Activated naive CD4-positive, alpha-beta T cell treated with anti-CD3 and anti-CD28 coated beads, Interleukin-2, amount 50 U/mL, for 24 hours (primary cell): ENCODE results near the gene ATP8B3.

Experiments used
- H3K27ac Mint-ChIP-seq: one replicate; pipeline ENCODE4 v1.8.0; 2021; ENCODE audit warnings: mild to moderate bottlenecking, mixed read lengths
- H3K27me3 Mint-ChIP-seq: one replicate; pipeline ENCODE4 v1.8.0; 2021; ENCODE audit warnings: mixed read lengths
- H3K36me3 Mint-ChIP-seq: one replicate; pipeline ENCODE4 v1.8.0; 2021; ENCODE audit warnings: mixed read lengths
- H3K4me1 Mint-ChIP-seq: one replicate; pipeline ENCODE4 v1.8.0; 2021; ENCODE audit warnings: mixed read lengths
- H3K4me3 Mint-ChIP-seq: one replicate; pipeline ENCODE4 v1.8.0; 2021; ENCODE audit warnings: mild to moderate bottlenecking, mixed read lengths
- H3K9me3 Mint-ChIP-seq: one replicate; pipeline ENCODE4 v1.8.0; 2021; ENCODE audit warnings: mixed read lengths

ATP8B3 gene

DNA sequence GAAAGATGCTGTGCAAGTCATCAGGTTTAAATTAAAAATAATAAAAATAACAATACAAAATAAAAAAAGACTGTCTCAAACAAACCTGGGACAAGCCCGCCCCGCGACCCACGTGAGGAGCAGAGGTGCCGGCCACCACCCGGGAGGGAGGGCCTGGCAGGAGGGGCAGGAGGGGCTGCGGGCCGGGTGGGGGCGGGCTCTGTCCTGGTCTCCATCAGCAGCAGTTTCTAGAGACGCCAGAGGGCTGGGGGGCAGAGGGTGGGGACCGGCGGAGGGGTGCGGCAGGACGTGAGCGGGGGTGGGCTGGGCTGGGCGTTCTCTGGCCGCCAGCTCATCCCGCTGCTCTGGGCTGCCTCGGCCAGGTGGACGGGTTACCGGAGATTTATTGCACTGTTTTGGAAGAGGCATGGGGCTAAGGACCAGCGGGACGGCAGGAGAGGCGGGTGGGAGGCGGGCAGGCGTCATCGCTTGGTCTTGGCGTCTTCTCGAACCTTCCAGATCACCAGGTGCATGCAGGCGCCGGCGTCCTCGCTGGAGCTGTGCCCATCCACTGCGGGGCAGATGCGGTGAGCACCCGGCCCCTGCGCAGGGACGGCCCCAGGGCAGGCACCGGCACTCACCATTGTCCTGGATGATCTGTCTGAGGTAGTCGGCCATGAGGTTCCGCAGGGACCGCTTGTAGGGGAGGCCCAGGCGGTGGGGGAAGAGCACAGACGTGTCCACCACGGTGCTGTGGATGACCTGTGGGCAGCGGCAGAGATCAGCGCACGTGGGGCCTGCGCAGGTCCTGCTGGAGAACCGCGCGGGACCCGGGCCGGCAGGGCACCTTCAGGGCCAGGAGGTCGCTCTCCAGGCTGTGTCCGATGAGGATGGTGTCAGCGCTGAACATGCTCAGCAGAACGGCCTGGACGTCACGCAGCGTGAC, 3.8 kb upstream of the ATP8B3 start:
- H3K4me1 Mint-ChIP-seq: peaks cover 14% of the 10 kb centered on the region
- peaks cover 2% of the 10 kb centered on the region for H3K36me3 Mint-ChIP-seq
- no peaks in the 10 kb centered on the region for H3K27me3 Mint-ChIP-seq
- H3K9me3 Mint-ChIP-seq: no peaks in the 10 kb centered on the region
- H3K27ac Mint-ChIP-seq: no peak overlapping the region
- no peak overlapping the region for H3K4me3 Mint-ChIP-seq

DNA sequence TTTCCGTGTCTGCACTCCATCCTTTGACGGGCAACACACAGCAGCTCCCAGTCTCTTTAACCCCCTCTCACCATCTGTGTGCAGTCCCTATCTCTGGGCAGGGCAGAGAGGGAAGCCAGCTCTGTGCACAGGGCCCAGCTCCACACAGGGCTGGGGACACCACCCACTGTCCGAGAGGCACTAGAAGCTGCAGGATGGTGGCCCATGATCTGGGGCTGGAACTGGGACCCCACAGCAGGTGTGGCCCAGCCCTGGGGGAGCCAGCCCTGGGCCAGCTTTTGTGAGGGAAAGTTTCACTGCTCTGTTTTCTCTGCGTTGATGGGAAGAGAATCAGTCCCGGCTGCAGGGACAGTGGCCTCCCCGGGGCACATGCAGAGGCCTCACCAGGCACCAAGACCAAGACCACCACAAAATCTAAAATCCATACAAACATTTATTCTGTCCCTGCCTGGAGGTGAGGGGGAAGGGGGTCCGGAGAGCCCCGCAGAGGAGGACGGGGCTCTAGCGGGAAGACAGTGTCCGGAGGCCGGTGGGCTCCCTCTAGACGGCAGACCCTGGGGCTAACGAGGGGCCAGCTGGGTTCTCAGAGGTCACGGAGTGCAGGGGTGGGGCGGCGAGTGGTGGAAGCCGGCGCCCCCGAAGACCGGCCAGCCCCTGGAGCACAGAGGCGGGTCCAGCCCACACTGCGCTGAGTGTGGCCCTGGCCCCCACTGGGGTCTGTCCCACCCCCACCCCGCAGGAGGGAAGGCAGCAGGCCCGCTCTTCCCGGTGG, 2.9 kb upstream of the ATP8B3 start:
- no peak overlapping the region for H3K27ac Mint-ChIP-seq
- no peak overlapping the region for H3K4me3 Mint-ChIP-seq
- H3K27me3 Mint-ChIP-seq: no peaks in the 10 kb centered on the region
- H3K36me3 Mint-ChIP-seq: no peaks in the 10 kb centered on the region
- peaks cover 14% of the 10 kb centered on the region for H3K4me1 Mint-ChIP-seq
- H3K9me3 Mint-ChIP-seq: no peaks in the 10 kb centered on the region

DNA sequence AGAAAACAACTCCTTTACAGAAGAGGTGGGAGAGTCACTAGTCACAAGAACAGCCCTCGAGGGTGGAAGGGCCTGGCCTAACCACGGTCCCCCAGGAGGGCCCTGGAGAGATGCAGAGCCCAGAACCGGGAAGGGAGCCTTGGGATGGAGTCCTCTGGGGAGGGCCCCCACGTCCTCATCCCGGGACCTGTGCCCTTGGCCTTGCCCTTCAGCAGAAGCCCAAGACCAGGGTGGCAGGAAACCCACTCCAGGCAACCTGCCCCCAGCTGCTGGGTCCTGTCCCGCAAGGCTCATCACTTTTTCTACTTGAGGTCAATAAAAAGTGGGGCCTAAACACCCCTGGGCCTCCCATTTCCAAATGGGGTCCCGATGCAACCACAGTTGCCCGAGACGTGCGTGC, 2.3 kb upstream of the ATP8B3 start:
- Mint-ChIP-seq H3K27me3 (no peaks in the 10 kb centered on the region), H3K36me3 (no peaks in the 10 kb centered on the region), H3K4me3 (no peak overlapping the region), H3K27ac (no peak overlapping the region), H3K9me3 (no peaks in the 10 kb centered on the region), H3K4me1 (peaks cover 14% of the 10 kb centered on the region)

DNA sequence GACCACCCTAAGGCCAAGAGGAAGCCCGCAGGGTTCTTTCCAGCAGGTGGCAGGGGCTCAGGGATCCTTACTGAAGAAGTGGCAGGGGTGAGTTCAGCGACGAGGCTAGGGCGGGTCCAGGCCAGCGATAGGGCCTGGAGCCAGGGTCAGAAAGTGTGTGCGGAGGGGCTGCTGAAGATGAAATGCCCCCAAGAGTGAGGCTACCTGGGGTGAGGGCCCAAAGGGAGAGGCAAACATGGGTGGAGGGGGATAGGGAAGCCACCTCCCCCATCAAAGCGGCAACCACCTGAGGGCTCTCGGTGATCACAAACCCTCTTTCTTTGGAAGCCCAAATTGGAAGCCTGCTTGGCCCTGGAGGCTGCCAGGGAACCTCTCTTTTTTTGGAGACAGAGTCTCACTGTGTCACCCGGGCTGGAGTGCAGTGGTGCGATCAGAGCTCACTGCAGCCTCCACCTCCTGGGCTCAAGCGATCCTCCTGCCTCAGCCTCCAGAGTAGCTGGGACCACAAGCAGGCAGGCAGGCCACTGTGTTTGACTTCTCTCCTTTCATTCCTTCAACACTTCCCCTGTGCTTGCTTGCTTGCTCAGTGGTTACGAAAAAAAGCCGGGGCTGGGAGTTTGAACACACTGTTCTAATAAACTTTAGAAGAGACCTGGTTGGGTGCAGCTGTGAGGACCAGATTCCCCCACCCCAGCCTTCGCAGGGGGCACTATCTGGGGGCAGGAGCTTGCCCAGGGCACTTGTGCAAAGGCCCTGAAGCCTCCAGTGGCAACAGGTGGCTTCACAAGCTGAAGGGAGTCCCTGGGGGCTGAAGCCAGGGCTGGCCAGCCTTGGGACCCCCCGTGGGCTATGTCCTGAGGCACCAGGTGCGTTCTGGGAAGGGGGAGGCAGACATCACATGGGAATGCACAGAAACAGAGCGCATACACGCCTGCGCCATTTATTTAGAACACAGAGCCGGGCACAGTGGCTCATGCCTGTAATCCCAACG, 1.4 kb upstream of the ATP8B3 start:
- Mint-ChIP-seq H3K4me1 (peaks cover 14% of the 10 kb centered on the region), H3K27ac (no peak overlapping the region), H3K4me3 (peak overlapping the region; percentile 93), H3K36me3 (no peaks in the 10 kb centered on the region), H3K9me3 (no peaks in the 10 kb centered on the region), H3K27me3 (no peaks in the 10 kb centered on the region)

DNA sequence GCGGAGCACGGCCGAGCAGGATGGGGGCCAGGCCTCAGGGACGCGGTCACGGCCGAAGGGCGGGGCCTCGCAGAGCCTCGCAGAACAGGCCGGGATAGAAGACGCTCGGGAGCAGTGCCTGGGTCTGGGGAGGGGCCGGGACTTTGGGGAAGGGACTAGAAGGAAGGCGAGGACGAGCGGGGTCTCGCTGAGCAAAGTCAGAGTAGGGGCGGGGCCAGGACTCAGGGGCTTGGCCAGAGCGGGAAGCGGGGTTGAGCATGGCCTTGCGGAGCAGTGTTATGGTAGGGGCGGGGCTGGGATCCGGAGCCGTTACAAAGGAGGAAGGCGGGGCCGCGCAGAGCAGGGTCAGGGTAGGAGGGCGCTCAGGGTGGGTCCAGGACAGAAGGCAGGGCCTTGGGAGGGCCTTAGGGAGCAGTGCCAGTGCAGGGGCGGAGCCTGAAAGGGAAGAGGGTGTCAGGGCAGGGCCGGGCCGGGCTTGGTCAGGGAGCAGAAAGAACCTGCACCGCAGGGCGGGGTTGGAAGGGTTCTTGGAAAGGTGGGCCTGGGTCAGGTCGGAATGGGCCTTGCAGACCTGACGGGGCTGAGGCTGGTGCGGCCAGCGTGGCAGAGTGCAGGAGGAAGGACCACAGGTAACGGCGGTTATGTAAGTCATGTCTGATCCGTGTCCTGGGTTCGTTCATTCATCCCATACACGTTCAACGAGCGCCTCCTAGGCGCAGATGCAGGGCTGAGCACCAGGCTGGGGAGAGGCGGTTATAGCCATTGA, 533 bp upstream of the ATP8B3 start:
- Mint-ChIP-seq H3K4me3 (peak overlapping the region; percentile 93), H3K36me3 (no peaks in the 10 kb centered on the region), H3K27me3 (no peaks in the 10 kb centered on the region), H3K4me1 (peaks cover 14% of the 10 kb centered on the region), H3K27ac (peak overlapping the region; percentile 59), H3K9me3 (no peaks in the 10 kb centered on the region)

DNA sequence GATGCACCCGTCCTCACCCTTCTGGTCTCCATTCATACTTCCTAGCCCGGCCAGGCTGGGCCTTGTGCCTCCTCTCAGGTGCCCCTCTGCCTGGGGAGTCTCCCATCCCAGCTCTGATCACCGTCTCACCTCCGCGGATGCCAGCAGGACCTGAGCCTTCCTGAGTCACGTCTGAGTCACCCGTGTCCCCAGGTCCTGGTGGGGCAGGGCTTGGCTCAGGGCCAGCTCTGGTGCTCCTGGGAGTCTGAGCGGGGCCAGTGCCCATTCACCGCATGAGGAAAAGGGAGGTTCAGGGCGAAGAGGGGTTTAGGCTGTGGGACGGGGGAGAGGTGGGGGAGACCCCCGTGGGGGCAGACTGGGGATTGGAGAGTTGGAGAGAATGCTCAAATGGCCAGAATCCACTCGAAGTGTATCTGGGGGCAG, 593 bp downstream of the ATP8B3 start:
- H3K36me3 Mint-ChIP-seq: no peaks in the 10 kb centered on the region
- H3K27ac Mint-ChIP-seq: peak overlapping the region; percentile 77
- H3K4me3 Mint-ChIP-seq: peak overlapping the region; percentile 73
- peaks cover 14% of the 10 kb centered on the region for H3K4me1 Mint-ChIP-seq
- H3K9me3 Mint-ChIP-seq: no peaks in the 10 kb centered on the region
- H3K27me3 Mint-ChIP-seq: no peaks in the 10 kb centered on the region

DNA sequence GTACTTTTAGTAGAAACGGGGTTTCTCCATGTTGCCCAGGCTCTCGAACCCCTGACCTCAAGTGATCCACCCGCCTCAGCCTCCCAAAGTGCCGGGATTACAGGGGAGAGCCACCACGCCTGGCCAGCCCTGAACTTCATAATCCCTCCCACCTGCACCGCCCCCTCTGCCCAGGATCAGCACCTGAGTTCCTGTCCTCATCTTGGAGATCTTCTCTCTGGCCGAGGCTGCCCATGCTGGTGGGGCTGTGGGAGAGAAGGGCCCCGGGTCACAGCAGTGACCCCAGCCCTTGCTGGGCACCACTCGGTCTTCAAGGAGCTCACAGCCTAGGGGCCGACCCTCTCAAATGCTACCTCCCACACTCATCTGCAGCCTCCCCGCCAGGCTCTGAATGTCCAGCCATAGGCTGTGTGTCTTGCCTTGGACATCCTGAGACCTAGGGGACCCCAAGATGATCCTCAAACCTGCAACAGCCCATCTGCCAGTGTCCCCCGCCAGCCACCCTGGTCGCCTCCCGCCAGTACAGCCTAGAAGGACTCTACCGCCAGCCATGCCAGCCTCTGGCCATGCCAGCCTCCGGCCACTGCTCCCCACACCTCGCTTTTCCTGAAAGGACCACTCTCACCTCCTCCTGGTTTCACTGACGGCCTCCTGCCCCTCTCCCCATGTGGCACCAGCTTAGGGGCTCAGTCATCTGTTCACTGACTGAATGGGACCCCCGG, 1.5 kb downstream of the ATP8B3 start:
- H3K27ac Mint-ChIP-seq: no peak overlapping the region
- no peaks in the 10 kb centered on the region for H3K9me3 Mint-ChIP-seq
- H3K4me3 Mint-ChIP-seq: peak overlapping the region; percentile 11
- peaks cover 14% of the 10 kb centered on the region for H3K4me1 Mint-ChIP-seq
- H3K36me3 Mint-ChIP-seq: no peaks in the 10 kb centered on the region
- no peaks in the 10 kb centered on the region for H3K27me3 Mint-ChIP-seq

DNA sequence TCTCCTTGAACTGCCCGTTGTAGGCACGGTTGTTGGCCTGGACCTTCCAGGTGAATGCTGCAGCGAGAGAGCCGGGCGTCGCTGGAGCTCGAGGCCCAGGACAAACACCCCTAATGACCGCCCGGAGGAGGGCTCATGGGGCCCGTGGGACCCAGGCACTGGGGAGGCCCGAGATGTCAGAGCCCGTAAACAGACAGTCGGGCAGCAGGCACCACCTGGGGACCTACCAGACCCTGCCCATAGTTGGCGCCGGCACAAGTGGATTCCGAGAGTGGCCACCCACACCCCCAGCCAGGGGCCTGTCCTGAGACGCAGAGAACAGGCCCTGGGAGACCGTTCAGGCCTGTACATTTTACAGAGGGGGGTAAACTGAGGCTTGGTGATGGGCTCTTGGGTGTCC, 2.4 kb downstream of the ATP8B3 start:
- no peaks in the 10 kb centered on the region for H3K27me3 Mint-ChIP-seq
- H3K4me3 Mint-ChIP-seq: no peak overlapping the region
- peaks cover 14% of the 10 kb centered on the region for H3K4me1 Mint-ChIP-seq
- H3K36me3 Mint-ChIP-seq: no peaks in the 10 kb centered on the region
- no peak overlapping the region for H3K27ac Mint-ChIP-seq
- H3K9me3 Mint-ChIP-seq: no peaks in the 10 kb centered on the region

DNA sequence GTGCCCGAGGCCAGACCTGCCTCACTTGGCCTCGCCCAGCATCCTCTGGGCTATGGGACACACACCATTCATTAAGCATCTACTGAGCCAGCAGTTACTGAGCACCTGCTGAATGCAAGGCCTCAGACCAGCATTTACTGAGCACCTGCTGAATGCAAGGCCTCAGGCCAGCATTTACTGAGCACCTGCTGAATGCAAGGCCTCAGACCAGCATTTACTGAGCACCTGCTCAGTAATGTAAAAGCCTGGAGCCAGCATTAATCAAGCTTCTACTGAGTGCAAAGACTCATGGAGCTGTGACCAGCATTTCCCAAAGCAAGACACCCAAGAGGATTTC, 3.7 kb downstream of the ATP8B3 start:
- H3K27me3 Mint-ChIP-seq: no peaks in the 10 kb centered on the region
- no peak overlapping the region for H3K4me3 Mint-ChIP-seq
- H3K4me1 Mint-ChIP-seq: peaks cover 14% of the 10 kb centered on the region
- no peak overlapping the region for H3K27ac Mint-ChIP-seq
- no peaks in the 10 kb centered on the region for H3K36me3 Mint-ChIP-seq
- no peaks in the 10 kb centered on the region for H3K9me3 Mint-ChIP-seq

DNA sequence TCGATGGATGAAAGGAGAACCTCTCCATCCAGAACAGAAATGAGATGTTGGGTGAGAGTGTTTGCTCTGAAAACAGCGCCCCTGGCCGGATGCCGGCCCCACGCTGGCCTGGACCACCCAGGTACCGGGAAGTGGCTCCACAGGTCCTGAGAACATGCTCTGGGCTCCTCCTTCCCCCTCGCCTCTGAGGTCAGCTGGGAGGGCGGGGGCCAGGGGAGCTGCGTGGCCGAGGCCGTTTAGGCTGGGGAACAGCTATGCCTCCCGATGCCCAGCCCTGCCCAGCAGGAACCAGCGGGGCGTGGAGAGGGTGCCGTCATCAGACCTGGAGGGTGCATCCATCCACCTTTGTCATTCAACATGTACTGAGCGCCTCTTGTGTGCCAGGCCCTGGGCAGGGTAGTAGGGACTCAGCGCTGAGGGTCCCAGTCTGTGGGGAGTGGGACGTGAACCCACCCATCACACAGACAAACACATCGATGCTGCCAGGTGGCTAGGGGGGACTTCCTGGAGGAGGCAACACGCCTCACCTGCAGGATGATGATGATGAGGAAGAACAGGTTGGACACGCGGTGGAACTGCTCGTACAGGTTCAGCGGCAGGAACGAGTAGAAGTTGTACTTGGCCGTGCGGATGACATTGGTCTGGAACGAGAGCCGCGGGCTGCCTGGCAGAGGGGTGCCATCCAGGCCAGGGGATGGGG, 4.2 kb downstream of the ATP8B3 start:
- Mint-ChIP-seq H3K4me3 (no peak overlapping the region), H3K36me3 (no peaks in the 10 kb centered on the region), H3K27me3 (no peaks in the 10 kb centered on the region), H3K9me3 (no peaks in the 10 kb centered on the region), H3K4me1 (peaks cover 9% of the 10 kb centered on the region), H3K27ac (no peak overlapping the region)

DNA sequence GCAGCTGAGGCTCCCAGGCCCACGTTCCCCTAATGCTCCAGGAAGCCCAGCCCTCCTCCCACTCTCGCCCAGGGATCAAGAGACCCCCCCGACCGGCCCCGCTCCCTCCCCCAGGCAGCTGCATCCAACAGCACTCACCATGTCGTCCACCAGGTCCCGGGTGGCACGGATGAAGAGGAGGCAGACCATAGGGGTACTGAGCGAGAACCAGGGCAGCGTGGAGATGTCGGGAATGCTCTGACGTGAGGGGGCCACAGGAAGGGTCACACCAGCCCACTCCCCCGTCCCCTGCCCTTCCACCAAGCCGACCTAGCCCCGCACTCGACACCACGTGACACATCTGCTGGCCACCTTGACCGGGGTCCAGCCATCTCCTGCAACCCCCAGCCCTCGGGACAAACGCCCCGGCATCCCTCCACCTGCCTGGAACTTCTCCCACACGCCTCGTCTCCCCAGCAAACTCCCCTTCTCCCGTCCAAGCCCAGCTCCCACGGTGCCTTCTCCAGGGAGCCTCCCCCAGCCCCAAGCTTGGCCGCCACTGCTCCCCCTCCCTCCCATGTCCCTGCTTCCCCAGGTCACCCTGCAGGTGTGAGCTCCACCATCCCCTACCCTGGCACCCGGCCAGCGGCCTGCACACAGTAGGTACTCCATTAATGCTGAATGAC, 4.9 kb downstream of the ATP8B3 start:
- no peaks in the 10 kb centered on the region for H3K36me3 Mint-ChIP-seq
- H3K9me3 Mint-ChIP-seq: no peaks in the 10 kb centered on the region
- no peak overlapping the region for H3K4me3 Mint-ChIP-seq
- H3K4me1 Mint-ChIP-seq: peaks cover 4% of the 10 kb centered on the region
- H3K27ac Mint-ChIP-seq: no peak overlapping the region
- H3K27me3 Mint-ChIP-seq: no peaks in the 10 kb centered on the region

DNA sequence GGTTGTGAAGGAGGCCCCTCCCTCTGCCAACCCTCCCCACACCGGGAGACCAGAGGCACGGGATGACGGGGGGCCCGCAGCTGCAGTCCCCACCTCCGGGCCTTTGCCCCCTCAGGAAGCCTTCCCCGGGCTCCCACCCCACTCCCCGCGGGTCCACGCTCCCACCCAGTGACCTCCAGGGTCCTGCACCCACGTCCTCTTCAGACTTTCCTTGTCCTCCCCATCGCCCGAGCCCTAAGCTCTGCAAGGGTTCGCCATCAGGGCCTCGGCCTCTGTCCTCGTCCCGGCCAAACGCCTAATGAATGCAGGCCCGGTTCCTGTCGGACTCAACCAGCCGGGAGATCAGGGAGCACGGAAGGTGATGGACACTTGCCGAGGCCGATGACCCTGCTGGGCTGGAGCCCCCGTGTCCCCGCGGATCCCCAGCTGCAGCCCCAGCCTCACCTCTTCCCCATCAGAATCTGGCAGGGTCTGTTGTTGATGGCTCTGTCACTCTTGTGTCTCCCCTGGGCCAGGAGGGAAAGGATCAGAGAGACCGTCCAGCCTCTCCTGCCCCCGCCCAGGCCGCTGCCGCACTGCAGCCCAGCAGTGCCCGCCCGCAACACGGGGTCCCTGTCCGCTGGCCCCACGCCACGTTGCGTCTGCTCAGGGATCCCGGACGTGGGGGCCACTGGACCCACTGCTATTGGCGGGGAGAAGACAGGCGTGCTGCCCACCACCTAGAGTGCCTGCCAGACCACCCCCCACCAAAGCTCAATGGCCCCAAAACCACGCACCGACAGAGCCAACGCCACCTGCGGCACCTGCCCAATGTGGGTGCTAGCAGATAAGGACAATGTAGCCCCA, 5.7 kb downstream of the ATP8B3 start:
- H3K4me3 Mint-ChIP-seq: no peak overlapping the region
- no peaks in the 10 kb centered on the region for H3K27me3 Mint-ChIP-seq
- H3K4me1 Mint-ChIP-seq: peaks cover 1% of the 10 kb centered on the region
- H3K27ac Mint-ChIP-seq: no peak overlapping the region
- H3K36me3 Mint-ChIP-seq: no peaks in the 10 kb centered on the region
- H3K9me3 Mint-ChIP-seq: no peaks in the 10 kb centered on the region
